22Rv1 (cell line): ENCODE data around the gene TRAPPC6A.

Source experiments
- ZFX ChIP-seq: fragments of 450-650 bp; IDR thresholded peaks from 2 replicates; pipeline ENCODE4 v1.6.1; 2017; ENCODE audit warnings: antibody characterized with exemption, borderline replicate concordance
- TF ChIP-seq, protein P1 (sequence below): fragments of 450-650 bp; IDR thresholded peaks from 2 replicates; pipeline ENCODE4 v1.5.1; 2017; ENCODE audit warnings: mild to moderate bottlenecking

DNA sequence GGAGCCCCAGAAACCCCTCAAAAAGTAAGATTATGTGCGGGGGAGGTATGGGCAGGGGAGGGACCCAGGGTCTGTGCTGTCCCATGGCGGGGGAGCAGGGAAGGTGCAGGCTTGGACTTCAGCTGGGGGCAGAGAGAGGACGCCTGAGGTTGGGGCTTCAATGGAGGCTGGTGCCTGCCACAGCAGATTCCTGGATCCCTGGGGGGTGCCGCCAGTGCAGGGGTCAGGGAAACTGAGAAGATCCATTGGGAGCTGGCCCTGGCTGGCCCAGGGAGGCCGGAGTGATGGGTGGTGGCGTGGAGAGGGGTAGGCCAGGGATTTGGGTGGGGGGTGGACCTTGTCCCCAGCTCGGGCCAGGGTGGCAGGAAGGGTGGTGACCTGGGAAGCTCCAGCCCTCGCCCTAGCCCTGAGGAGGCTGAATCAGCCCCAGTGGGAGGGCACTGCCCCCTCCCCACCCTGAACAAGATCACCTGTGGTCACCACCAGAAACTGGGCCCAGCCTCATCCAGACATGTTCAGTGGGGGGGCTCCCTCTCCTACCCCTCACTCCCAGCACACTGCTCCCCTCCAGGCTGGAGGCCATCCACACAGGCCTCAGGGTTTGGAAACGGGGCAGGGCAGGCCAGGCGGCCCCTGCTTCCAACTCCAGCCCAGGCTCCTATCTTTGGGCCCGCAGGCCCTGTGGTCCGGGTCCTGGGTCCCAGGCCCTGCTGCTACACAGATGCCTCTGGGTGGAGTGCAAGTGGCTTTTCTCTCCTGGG lies 18.6 kb downstream of the TRAPPC6A start:
- TF ChIP-seq, protein P1, sequence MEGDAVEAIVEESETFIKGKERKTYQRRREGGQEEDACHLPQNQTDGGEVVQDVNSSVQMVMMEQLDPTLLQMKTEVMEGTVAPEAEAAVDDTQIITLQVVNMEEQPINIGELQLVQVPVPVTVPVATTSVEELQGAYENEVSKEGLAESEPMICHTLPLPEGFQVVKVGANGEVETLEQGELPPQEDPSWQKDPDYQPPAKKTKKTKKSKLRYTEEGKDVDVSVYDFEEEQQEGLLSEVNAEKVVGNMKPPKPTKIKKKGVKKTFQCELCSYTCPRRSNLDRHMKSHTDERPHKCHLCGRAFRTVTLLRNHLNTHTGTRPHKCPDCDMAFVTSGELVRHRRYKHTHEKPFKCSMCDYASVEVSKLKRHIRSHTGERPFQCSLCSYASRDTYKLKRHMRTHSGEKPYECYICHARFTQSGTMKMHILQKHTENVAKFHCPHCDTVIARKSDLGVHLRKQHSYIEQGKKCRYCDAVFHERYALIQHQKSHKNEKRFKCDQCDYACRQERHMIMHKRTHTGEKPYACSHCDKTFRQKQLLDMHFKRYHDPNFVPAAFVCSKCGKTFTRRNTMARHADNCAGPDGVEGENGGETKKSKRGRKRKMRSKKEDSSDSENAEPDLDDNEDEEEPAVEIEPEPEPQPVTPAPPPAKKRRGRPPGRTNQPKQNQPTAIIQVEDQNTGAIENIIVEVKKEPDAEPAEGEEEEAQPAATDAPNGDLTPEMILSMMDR = no peak
- TF ChIP-seq ZFX = no peak
